Osteocyte (in vitro differentiated cells): ENCODE results near the gene KIF16B. TPM values are rescaled to one million over a fixed set of nuclear protein-coding genes. Genes with fewer than 3 reads are reported as not detected.

Experiments
- DNase-seq: peaks from one replicate; pipeline ENCODE4 v3.0.0; 2021; ENCODE audit warnings: mixed read lengths; ENCODE audit not compliant: unreplicated experiment; ENCODE audit errors: extremely low spot score
- H3K27ac Mint-ChIP-seq: one replicate; pipeline ENCODE4 v1.8.0; 2021; ENCODE audit warnings: mild to moderate bottlenecking, mixed read lengths; ENCODE audit not compliant: unreplicated experiment
- H3K27me3 Mint-ChIP-seq: one replicate; pipeline ENCODE4 v1.8.0; 2021; ENCODE audit warnings: mixed read lengths; ENCODE audit not compliant: unreplicated experiment
- H3K36me3 Mint-ChIP-seq: one replicate; pipeline ENCODE4 v1.8.0; 2021; ENCODE audit warnings: mixed read lengths; ENCODE audit not compliant: unreplicated experiment
- H3K4me1 Mint-ChIP-seq: one replicate; pipeline ENCODE4 v1.8.0; 2021; ENCODE audit warnings: mixed read lengths; ENCODE audit not compliant: unreplicated experiment
- H3K4me3 Mint-ChIP-seq: one replicate; pipeline ENCODE4 v1.8.0; 2021; ENCODE audit warnings: mild to moderate bottlenecking, moderate library complexity, mixed read lengths; ENCODE audit not compliant: unreplicated experiment
- H3K9me3 Mint-ChIP-seq: one replicate; pipeline ENCODE4 v1.8.0; 2021; ENCODE audit warnings: mixed read lengths; ENCODE audit not compliant: unreplicated experiment
- CTCF ChIP-seq: fragments of 200-600 bp; sonication (generic); IDR thresholded peaks from 2 replicates; pipeline ENCODE4 v1.5.0; 2021; ENCODE audit warnings: antibody characterized with exemption, mild to moderate bottlenecking, moderate library complexity
- total RNA-seq: library from RNA; stranded (reverse); gene quantifications from 2 replicates; pipeline ENCODE4 v1.2.1, GENCODE V29; 2021

The KIF16B gene
- total RNA-seq, 1 donor from 2014 or later: 10.2 TPM

GRCh38 chr20:16366529-16366928 lies 206.7 kb downstream of the KIF16B start:
- no peaks in the 10 kb centered on the region for H3K9me3 Mint-ChIP-seq

DNA sequence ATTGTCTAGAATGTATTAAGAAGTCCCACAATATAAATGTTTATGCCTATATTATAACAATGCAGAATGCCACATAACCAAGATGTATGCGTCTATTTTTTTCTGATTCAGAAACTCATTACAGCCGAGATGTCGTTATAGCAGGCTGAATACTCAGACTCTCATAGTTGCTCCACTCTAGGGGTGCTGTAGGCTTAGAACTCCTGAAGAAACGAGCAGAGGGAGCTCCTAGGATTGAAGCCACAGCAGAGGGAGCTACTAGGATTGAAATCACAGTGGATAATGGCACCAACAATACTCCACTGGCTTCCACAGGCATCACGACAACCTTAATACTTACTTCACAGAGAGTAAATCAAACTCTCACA lies 208.9 kb downstream of the KIF16B start:
- Mint-ChIP-seq H3K4me1 (peaks cover 8% of the 10 kb centered on the region), H3K4me3 (no peak overlapping the region), H3K36me3 (peaks cover 20% of the 10 kb centered on the region), H3K27ac (no peak overlapping the region), H3K27me3 (no peaks in the 10 kb centered on the region), H3K9me3 (no peaks in the 10 kb centered on the region)
- no peak for TF ChIP-seq CTCF
- DNase-seq: no peak

More at GRCh38 chr20:16366529-16366928, 206.7 kb downstream of the KIF16B start:
- H3K27ac Mint-ChIP-seq: no peak overlapping the region
- no peak for TF ChIP-seq CTCF
- peaks cover 24% of the 10 kb centered on the region for H3K36me3 Mint-ChIP-seq
- no peaks in the 10 kb centered on the region for H3K27me3 Mint-ChIP-seq
- peaks cover 12% of the 10 kb centered on the region for H3K4me1 Mint-ChIP-seq
- no peak overlapping the region for H3K4me3 Mint-ChIP-seq
- DNase-seq: no peak

GRCh38 chr20:16363506-16364319 lies 209.5 kb downstream of the KIF16B start:
- no peak for DNase-seq
- no peak for TF ChIP-seq CTCF
- H3K36me3 Mint-ChIP-seq: peaks cover 16% of the 10 kb centered on the region
- H3K27me3 Mint-ChIP-seq: no peaks in the 10 kb centered on the region
- no peak overlapping the region for H3K27ac Mint-ChIP-seq
- peaks cover 3% of the 10 kb centered on the region for H3K4me1 Mint-ChIP-seq
- no peaks in the 10 kb centered on the region for H3K9me3 Mint-ChIP-seq
- no peak overlapping the region for H3K4me3 Mint-ChIP-seq

- TF ChIP-seq CTCF: no peak
- Mint-ChIP-seq H3K4me1 (no peaks in the 10 kb centered on the region), H3K4me3 (no peak overlapping the region), H3K27ac (no peak overlapping the region), H3K27me3 (no peaks in the 10 kb centered on the region), H3K9me3 (no peaks in the 10 kb centered on the region), H3K36me3 (peaks cover 11% of the 10 kb centered on the region)
- no peak for DNase-seq
These were observed 210.6 kb downstream of the KIF16B start for GRCh38 chr20:16362642-16363041.

GRCh38 chr20:16360668-16361067 lies 212.6 kb downstream of the KIF16B start:
- DNase-seq: no peak
- Mint-ChIP-seq H3K27me3 (no peaks in the 10 kb centered on the region), H3K4me1 (no peaks in the 10 kb centered on the region), H3K9me3 (no peaks in the 10 kb centered on the region), H3K36me3 (no peaks in the 10 kb centered on the region), H3K27ac (no peak overlapping the region), H3K4me3 (no peak overlapping the region)
- no peak for TF ChIP-seq CTCF
